MM.1S (cell line): ENCODE measurements around the gene PGK1.

Experiments
- DNase-seq: peaks from one replicate; pipeline ENCODE4 v3.0.0-alpha.2; 2015
- H2AFZ ChIP-seq: fragments of 300-600 bp; sonication (generic); 2 replicates; pipeline ENCODE4 v1.6.0; 2016; ENCODE audit warnings: antibody characterized with exemption, low read length
- H3F3A ChIP-seq: fragments of 300-600 bp; sonication (generic); 2 replicates; pipeline ENCODE4 v1.6.1; 2016; ENCODE audit warnings: mild to moderate bottlenecking, antibody characterized with exemption, low read length, moderate library complexity, mixed read lengths; ENCODE audit not compliant: insufficient read depth
- H3K27ac ChIP-seq: fragments of 300-600 bp; sonication (generic); 2 replicates; pipeline ENCODE4 v1.5.1; 2016; ENCODE audit warnings: mild to moderate bottlenecking, low read length
- H3K27me3 ChIP-seq: fragments of 300-600 bp; sonication (generic); replicated peaks from 2 replicates; pipeline ENCODE4 v1.6.0; 2016; ENCODE audit warnings: low read length; ENCODE audit not compliant: insufficient read depth
- H3K36me3 ChIP-seq: fragments of 300-600 bp; sonication (generic); replicated peaks from 2 replicates; pipeline ENCODE4 v1.6.1; 2016; ENCODE audit warnings: mild to moderate bottlenecking, low read length, mixed read lengths; ENCODE audit not compliant: insufficient read depth
- H3K4me1 ChIP-seq: fragments of 300-600 bp; sonication (generic); 2 replicates; pipeline ENCODE4 v1.6.1; 2016; ENCODE audit warnings: low read length, mixed read lengths
- H3K4me2 ChIP-seq: fragments of 300-600 bp; sonication (generic); 2 replicates; pipeline ENCODE4 v1.6.0; 2016; ENCODE audit warnings: low read depth, low read length
- H3K4me3 ChIP-seq: fragments of 300-600 bp; sonication (generic); 2 replicates; pipeline ENCODE4 v1.5.1; 2016; ENCODE audit warnings: low read length, mixed read lengths
- H3K79me2 ChIP-seq: fragments of 300-600 bp; sonication (generic); 2 replicates; pipeline ENCODE4 v1.6.1; 2016; ENCODE audit warnings: mixed run types, low read length, mixed read lengths
- H3K9ac ChIP-seq: fragments of 300-600 bp; sonication (generic); 2 replicates; pipeline ENCODE4 v1.6.1; 2016; ENCODE audit warnings: low read length, mixed read lengths
- H3K9me2 ChIP-seq: fragments of 300-600 bp; sonication (generic); replicated peaks from 2 replicates; pipeline ENCODE4 v1.6.1; 2016; ENCODE audit warnings: mild to moderate bottlenecking, low read length, mixed read lengths; ENCODE audit not compliant: insufficient read depth
- H3K9me3 ChIP-seq: fragments of 300-600 bp; sonication (generic); replicated peaks from 2 replicates; pipeline ENCODE4 v1.6.1; 2016; ENCODE audit warnings: mild to moderate bottlenecking, low read length, mixed read lengths; ENCODE audit not compliant: insufficient read depth
- H4K20me1 ChIP-seq: fragments of 300-600 bp; sonication (generic); 2 replicates; pipeline ENCODE4 v1.6.1; 2016; ENCODE audit warnings: mild to moderate bottlenecking, low read length, moderate library complexity, mixed read lengths; ENCODE audit not compliant: insufficient read depth
- EZH2 ChIP-seq: fragments of 300-600 bp; sonication (generic); optimal IDR thresholded peaks from 2 replicates; pipeline ENCODE3; 2017; ENCODE audit warnings: low read depth, mild to moderate bottlenecking, antibody characterized with exemption, low read length, mixed read lengths
- EZH2phosphoT487 ChIP-seq: fragments of 300-600 bp; sonication (generic); IDR thresholded peaks from 2 replicates; pipeline ENCODE4 v1.6.1; 2018; ENCODE audit warnings: antibody characterized with exemption, low read length
- TF ChIP-seq, protein P1 (sequence below): fragments of 300-600 bp; sonication (generic); IDR thresholded peaks from 2 replicates; pipeline ENCODE4 v1.5.1; 2016; ENCODE audit warnings: antibody characterized with exemption, low read length, mixed read lengths

PGK1 gene

DNA sequence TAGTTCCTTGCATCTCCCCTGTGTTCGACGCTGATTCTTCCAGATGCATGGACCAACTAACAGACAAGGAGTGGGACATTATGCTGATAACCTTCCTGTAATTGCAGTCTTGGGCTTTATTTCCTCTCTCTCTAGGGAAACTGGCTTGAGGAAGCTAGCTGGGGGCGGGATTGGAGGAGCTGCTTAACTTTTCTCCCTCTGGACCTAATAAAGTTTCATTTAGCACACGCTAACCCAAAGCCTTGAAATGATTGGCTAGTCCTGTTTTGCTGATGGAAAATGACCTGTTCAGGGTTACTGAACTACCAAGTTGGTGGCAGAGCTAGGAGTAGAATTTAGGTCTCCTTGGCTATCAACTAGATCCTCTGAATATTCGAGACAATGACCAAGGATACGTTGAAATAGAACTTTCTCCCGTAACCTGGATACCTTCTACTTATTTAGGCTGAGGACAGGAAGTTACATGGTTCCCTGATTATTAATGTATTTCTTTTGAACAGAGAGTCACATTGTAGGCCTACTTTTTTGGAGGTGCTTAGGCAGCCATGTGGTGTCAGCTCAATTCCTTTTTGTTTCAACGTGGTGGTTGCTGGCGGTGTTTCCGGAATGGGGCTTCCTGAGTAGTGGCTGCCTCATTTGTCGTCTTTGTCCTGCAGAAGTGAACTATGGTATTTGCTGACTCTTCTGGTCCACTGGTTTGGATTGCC is 2.0 kb downstream of the PGK1 start:
- H2AFZ ChIP-seq: no peak overlapping the region
- peak; percentile 34 for DNase-seq
- no peaks in the 10 kb centered on the region for H3K9me2 ChIP-seq
- peaks cover 4% of the 10 kb centered on the region for H3F3A ChIP-seq
- peaks cover 30% of the 10 kb centered on the region for H4K20me1 ChIP-seq
- H3K9me3 ChIP-seq: no peaks in the 10 kb centered on the region
- H3K4me2 ChIP-seq: peak overlapping the region; percentile 83
- peak overlapping the region; percentile 86 for H3K27ac ChIP-seq
- H3K27me3 ChIP-seq: no peaks in the 10 kb centered on the region
- peaks cover 69% of the 10 kb centered on the region for H3K79me2 ChIP-seq
- peak overlapping the region; percentile 98 for H3K9ac ChIP-seq
- peak overlapping the region; percentile 90 for H3K4me3 ChIP-seq
- peaks cover 15% of the 10 kb centered on the region; the same call in 1 of the 2 replicates for H3K4me1 ChIP-seq
- TF ChIP-seq, protein P1, sequence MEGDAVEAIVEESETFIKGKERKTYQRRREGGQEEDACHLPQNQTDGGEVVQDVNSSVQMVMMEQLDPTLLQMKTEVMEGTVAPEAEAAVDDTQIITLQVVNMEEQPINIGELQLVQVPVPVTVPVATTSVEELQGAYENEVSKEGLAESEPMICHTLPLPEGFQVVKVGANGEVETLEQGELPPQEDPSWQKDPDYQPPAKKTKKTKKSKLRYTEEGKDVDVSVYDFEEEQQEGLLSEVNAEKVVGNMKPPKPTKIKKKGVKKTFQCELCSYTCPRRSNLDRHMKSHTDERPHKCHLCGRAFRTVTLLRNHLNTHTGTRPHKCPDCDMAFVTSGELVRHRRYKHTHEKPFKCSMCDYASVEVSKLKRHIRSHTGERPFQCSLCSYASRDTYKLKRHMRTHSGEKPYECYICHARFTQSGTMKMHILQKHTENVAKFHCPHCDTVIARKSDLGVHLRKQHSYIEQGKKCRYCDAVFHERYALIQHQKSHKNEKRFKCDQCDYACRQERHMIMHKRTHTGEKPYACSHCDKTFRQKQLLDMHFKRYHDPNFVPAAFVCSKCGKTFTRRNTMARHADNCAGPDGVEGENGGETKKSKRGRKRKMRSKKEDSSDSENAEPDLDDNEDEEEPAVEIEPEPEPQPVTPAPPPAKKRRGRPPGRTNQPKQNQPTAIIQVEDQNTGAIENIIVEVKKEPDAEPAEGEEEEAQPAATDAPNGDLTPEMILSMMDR: no peak
- TF ChIP-seq EZH2: no peak
- no peak for TF ChIP-seq EZH2phosphoT487
- H3K36me3 ChIP-seq: no peaks in the 10 kb centered on the region

DNA sequence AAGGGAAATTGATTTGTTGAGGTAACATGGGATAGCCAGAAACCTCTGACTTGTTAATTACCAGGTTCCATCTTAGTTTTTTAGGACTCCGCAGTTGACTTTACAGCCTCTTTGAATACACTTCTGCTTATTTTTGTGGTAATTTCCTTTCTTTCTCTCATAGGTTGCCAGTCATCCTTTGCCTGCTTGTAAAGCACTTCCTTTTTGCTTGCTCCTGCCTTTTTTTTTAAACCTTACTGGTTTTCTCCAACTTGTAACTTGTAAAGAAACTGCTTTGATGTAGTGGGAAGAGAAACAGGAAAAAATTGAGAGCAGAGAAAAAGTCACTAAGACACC is 2.6 kb downstream of the PGK1 start:
- Histone ChIP-seq H3K9ac (peak overlapping the region; percentile 98; the same call in 1 of the 2 replicates), H3K79me2 (peaks cover 74% of the 10 kb centered on the region), H3K4me3 (peak overlapping the region; percentile 90), H3K9me3 (no peaks in the 10 kb centered on the region), H3F3A (peaks cover 4% of the 10 kb centered on the region), H3K4me1 (peaks cover 15% of the 10 kb centered on the region; the same call in 1 of the 2 replicates), H3K27ac (peak overlapping the region; percentile 86; the same call in 1 of the 2 replicates), H3K9me2 (no peaks in the 10 kb centered on the region), H3K36me3 (no peaks in the 10 kb centered on the region), H3K27me3 (no peaks in the 10 kb centered on the region), H2AFZ (no peak overlapping the region), H4K20me1 (peaks cover 33% of the 10 kb centered on the region), H3K4me2 (peak overlapping the region; percentile 83)
- TF ChIP-seq EZH2 (no peak), EZH2phosphoT487 (no peak)
- TF ChIP-seq, protein P1: no peak
- no peak for DNase-seq

DNA sequence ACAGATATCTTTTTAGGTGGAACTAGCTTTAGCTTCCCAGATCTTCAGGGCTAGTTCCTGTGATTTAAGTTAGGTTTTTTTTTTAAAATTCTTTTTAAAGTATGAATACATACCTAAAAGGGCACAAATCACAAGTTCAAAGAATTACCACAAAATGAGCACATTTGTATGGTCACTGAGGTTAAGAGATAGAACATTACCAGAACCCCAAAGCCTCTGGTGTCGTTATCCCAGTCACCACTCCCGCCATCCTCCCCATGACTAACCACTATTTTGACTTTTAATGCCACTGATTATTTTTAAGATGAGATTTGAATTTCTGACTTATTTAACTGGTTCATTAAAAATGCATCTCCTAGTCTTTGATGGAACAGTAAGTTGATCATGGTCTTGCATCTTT is 5.4 kb downstream of the PGK1 start:
- Histone ChIP-seq H3F3A (peaks cover 4% of the 10 kb centered on the region; the same call in 1 of the 2 replicates), H3K9me2 (no peaks in the 10 kb centered on the region), H3K27ac (no peak overlapping the region), H3K4me3 (no peak overlapping the region), H4K20me1 (peaks cover 50% of the 10 kb centered on the region), H3K9ac (no peak overlapping the region), H3K36me3 (no peaks in the 10 kb centered on the region; the same call in 1 of the 2 replicates), H3K9me3 (no peaks in the 10 kb centered on the region), H3K79me2 (peaks cover 98% of the 10 kb centered on the region), H2AFZ (no peak overlapping the region), H3K4me1 (peaks cover 11% of the 10 kb centered on the region; the same call in 1 of the 2 replicates), H3K4me2 (no peak overlapping the region), H3K27me3 (no peaks in the 10 kb centered on the region)
- no peak for DNase-seq
- TF ChIP-seq, protein P1: no peak
- TF ChIP-seq EZH2phosphoT487 (no peak), EZH2 (no peak)
